Activated CD8-positive, alpha-beta T cell treated with anti-CD3 and anti-CD28 coated beads for 36 hours (primary cell): ENCODE results near the gene KIF26A. TPM values are rescaled to one million over a fixed set of nuclear protein-coding genes. Genes with fewer than 3 reads are reported as not detected.

ENCODE experiments used
- ATAC-seq: fragments of 200-7000 bp; cut with Tn5 transposase; one replicate; pipeline ENCODE4 v1.10.0; 2021; ENCODE audit warnings: mild to moderate bottlenecking, moderate library complexity
- CTCF ChIA-PET: fragments of 350-600 bp; sonication (Branson Sonifier 250); formaldehyde crosslinking; loops from one replicate; lab custom pipeline; 2021; ENCODE audit warnings: antibody characterized with exemption; lab: Charles Lee
- POLR2A ChIA-PET: fragments of 350-600 bp; sonication (Branson Sonifier 250); formaldehyde crosslinking; loops from one replicate; lab custom pipeline; 2021; ENCODE audit warnings: antibody characterized with exemption; lab: Charles Lee
- DNase-seq: peaks from one replicate; pipeline ENCODE4 v3.0.0-alpha.2; 2020
- H3K27ac Mint-ChIP-seq: one replicate; pipeline ENCODE4 v1.8.0; 2021; ENCODE audit warnings: mild to moderate bottlenecking, mixed read lengths
- H3K27me3 Mint-ChIP-seq: one replicate; pipeline ENCODE4 v1.8.0; 2021; ENCODE audit warnings: mixed read lengths
- H3K36me3 Mint-ChIP-seq: one replicate; pipeline ENCODE4 v1.8.0; 2021; ENCODE audit warnings: low read depth, mixed read lengths
- H3K4me1 Mint-ChIP-seq: one replicate; pipeline ENCODE4 v1.8.0; 2021; ENCODE audit warnings: low read depth, mixed read lengths
- H3K4me3 Mint-ChIP-seq: one replicate; pipeline ENCODE4 v1.8.0; 2021; ENCODE audit warnings: mild to moderate bottlenecking, moderate library complexity, mixed read lengths
- H3K9me3 Mint-ChIP-seq: one replicate; pipeline ENCODE4 v1.8.0; 2021; ENCODE audit warnings: mixed read lengths
- intact Hi-C: fragments of 100-400 bp; cut with micrococcal nuclease; formaldehyde crosslinking; loops from one replicate; pipeline ENCODE4 v1.10.0; 2022
- microRNA-seq: library from miRNA; unstranded; fragments of <30 nt; microRNA quantifications from one replicate; pipeline ENCODE4 v1.2.0, GENCODE V29; 2022; ENCODE audit warnings: borderline microRNAs expressed, borderline replicate concordance
- total RNA-seq, 2 experiments: library from RNA; stranded (reverse); gene quantifications; one replicate each; pipeline ENCODE4 v1.2.3, GENCODE V29; 2021
- TF ChIP-seq, protein P1 (sequence below): fragments of 200-600 bp; IDR thresholded peaks from one replicate; pipeline ENCODE4 v1.8.0; 2022; ENCODE audit warnings: antibody characterized with exemption, mild to moderate bottlenecking

The KIF26A gene
- total RNA-seq, 2 experiments from 2014 or later, result 0.59 to 0.65 TPM

DNA sequence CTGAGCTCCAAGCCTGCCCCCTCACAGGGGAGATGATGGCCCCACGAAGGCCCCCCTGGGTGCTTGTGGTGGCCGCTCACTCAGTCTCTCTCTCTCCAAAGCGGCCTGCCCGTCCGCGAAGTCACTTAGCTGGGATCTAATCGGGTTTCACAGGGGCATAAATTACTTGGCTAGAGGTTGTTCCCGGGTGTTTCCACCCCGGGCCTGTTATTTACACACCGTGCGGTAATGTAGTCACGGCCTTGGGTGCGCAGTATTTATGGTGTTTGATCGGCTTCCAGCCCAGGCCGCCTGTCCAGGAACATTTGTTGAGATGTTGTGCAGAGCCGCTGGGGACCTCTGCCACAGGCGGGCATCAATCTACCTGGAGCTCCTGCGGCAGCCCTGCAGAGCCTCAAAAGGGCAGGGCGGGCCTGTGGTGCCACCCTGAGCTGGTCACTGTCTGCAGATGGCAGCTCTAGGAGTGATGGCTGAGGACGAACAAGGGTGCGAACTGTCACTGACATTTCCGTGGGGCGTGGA is 91.2 kb downstream of the KIF26A start:
- H3K27me3 Mint-ChIP-seq, result peaks cover 3% of the 10 kb centered on the region
- H3K4me3 Mint-ChIP-seq, result no peak overlapping the region
- DNase-seq (no peak), ATAC-seq (no peak)
- CTCF ChIA-PET, result no interaction called here
- intact Hi-C loops, result no loop called here
- H3K4me1 Mint-ChIP-seq, result peaks cover 12% of the 10 kb centered on the region
- H3K36me3 Mint-ChIP-seq, result no peaks in the 10 kb centered on the region
- POLR2A ChIA-PET, result interaction anchor here (0.6 kb wide), 1 partner anchor 424 kb away, joined by 3 read pairs; no protein-coding TSS in a partner anchor
- TF ChIP-seq, protein P1, sequence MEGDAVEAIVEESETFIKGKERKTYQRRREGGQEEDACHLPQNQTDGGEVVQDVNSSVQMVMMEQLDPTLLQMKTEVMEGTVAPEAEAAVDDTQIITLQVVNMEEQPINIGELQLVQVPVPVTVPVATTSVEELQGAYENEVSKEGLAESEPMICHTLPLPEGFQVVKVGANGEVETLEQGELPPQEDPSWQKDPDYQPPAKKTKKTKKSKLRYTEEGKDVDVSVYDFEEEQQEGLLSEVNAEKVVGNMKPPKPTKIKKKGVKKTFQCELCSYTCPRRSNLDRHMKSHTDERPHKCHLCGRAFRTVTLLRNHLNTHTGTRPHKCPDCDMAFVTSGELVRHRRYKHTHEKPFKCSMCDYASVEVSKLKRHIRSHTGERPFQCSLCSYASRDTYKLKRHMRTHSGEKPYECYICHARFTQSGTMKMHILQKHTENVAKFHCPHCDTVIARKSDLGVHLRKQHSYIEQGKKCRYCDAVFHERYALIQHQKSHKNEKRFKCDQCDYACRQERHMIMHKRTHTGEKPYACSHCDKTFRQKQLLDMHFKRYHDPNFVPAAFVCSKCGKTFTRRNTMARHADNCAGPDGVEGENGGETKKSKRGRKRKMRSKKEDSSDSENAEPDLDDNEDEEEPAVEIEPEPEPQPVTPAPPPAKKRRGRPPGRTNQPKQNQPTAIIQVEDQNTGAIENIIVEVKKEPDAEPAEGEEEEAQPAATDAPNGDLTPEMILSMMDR, result no peak
- no peak overlapping the region for H3K27ac Mint-ChIP-seq
- peaks cover 5% of the 10 kb centered on the region for H3K9me3 Mint-ChIP-seq

DNA sequence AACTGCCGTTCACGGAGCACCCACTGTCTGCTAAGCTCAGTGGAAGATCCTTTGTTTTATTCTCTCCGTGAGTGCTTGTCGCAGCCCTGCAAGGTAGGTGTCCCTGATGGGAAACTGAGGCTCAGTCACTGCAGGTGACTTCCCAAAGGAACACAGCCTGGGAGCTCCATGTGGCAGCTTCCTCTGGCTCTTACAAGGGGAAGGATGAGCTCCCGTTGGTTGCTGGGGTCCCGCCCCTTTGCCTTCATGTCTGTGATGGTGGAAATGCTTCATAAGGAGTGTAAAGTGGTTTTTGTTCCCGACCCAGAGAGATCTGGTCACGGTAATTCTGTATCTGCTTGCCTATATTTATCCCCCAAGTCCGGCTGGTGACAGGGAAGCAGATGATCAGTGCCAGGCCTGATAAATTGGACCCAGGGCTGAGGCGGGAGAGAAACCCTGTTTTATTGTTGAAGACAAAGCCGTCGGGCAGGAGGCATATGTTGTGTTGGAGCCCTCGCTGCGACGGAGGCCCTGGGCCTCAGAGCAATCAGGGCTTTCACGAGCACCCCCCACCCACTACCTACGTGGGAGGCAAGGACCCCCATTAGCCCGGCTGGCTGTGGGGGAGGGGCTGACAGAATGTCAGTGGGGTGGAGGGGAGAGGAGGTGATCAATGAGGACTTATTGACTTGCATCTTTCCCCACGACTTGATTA is 91.9 kb downstream of the KIF26A start:
- DNase-seq (no peak), ATAC-seq (no peak)
- TF ChIP-seq, protein P1, result no peak
- POLR2A ChIA-PET, result interaction anchor here (0.6 kb wide), 1 partner anchor 423 kb away, joined by 3 read pairs; no protein-coding TSS in a partner anchor
- no peaks in the 10 kb centered on the region for H3K27me3 Mint-ChIP-seq
- H3K9me3 Mint-ChIP-seq, result peaks cover 5% of the 10 kb centered on the region
- H3K4me3 Mint-ChIP-seq, result no peak overlapping the region
- CTCF ChIA-PET, result no interaction called here
- peaks cover 12% of the 10 kb centered on the region for H3K4me1 Mint-ChIP-seq
- intact Hi-C loops, result no loop called here
- no peak overlapping the region for H3K27ac Mint-ChIP-seq
- H3K36me3 Mint-ChIP-seq, result no peaks in the 10 kb centered on the region

Small RNA genes lying within 50 kb of the gene (microRNA-seq; reads per million reads assigned to microRNA genes)
- not detected for gene MIR203A
- not detected for gene MIR203B

Other genes with a start within 250 kb of the KIF26A start
- gene TDRD9, start 210.1 kb upstream of the KIF26A start, total RNA-seq, result 1 to 10 TPM; 1.2 to 1.6 TPM
- not detected for gene RD3L, start 196.1 kb upstream of the KIF26A start, total RNA-seq
- gene ASPG, start 52.9 kb upstream of the KIF26A start, total RNA-seq, result not detected